Measurements from ENCODE around the gene MPI.

GRCh38 chr15:74843445-74843828 lies 46.4 kb upstream of the MPI start:
- TF ChIP-seq, protein P1, sequence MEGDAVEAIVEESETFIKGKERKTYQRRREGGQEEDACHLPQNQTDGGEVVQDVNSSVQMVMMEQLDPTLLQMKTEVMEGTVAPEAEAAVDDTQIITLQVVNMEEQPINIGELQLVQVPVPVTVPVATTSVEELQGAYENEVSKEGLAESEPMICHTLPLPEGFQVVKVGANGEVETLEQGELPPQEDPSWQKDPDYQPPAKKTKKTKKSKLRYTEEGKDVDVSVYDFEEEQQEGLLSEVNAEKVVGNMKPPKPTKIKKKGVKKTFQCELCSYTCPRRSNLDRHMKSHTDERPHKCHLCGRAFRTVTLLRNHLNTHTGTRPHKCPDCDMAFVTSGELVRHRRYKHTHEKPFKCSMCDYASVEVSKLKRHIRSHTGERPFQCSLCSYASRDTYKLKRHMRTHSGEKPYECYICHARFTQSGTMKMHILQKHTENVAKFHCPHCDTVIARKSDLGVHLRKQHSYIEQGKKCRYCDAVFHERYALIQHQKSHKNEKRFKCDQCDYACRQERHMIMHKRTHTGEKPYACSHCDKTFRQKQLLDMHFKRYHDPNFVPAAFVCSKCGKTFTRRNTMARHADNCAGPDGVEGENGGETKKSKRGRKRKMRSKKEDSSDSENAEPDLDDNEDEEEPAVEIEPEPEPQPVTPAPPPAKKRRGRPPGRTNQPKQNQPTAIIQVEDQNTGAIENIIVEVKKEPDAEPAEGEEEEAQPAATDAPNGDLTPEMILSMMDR (IDR thresholded peaks at IDR 0.05 in 8 of 11, conservative IDR thresholded peaks at IDR 0.05 in 3 of 11) = peak in 6 of 11 experiments; percentile 4 to 41 (median 32)
- no peak for TF ChIP-seq POLR2AphosphoS5 (IDR thresholded peaks at IDR 0.05)
